Keratinocyte (primary cell): ENCODE results near the gene PAX5. TPM values are rescaled to one million over a fixed set of nuclear protein-coding genes. Genes with fewer than 3 reads are reported as not detected.

ENCODE experiments used
- DNase-seq: peaks from one replicate; pipeline ENCODE4 v3.0.0-alpha.2; 2011; ENCODE audit warnings: low read depth, missing footprints, low spot score
- FAIRE-seq: peaks from 2 replicates; lab custom pipeline; 2011; peaks lifted over from hg19 to GRCh38; lab: Jason Lieb, UNC
- H2AFZ ChIP-seq: 2 replicates; pipeline ENCODE4 v1.6.0; 2012; ENCODE audit warnings: low read length, control low read depth, inconsistent platforms; ENCODE audit not compliant: control insufficient read depth
- H3K27ac ChIP-seq: 2 replicates; pipeline ENCODE4 v1.5.1; 2011; ENCODE audit warnings: low read length; ENCODE audit not compliant: control insufficient read depth, insufficient read depth
- H3K27me3 ChIP-seq: 3 replicates; pipeline ENCODE4 v1.6.0; 2011; ENCODE audit warnings: low read length; ENCODE audit not compliant: control insufficient read depth, insufficient read depth; ENCODE audit errors: extremely low read depth
- H3K36me3 ChIP-seq, 2 experiments: 2 replicates in 1 of 2; 3 replicates in 1 of 2; pipeline ENCODE4 v1.5.1; 2011; ENCODE audit warnings: low read length in 2 of 2, mild to moderate bottlenecking in 1 of 2; ENCODE audit not compliant: control insufficient read depth in 2 of 2, insufficient read depth in 2 of 2; ENCODE audit errors: extremely low read depth in 1 of 2
- H3K4me1 ChIP-seq: 3 replicates; pipeline ENCODE4 v1.5.1; 2011; ENCODE audit warnings: low read length; ENCODE audit not compliant: control insufficient read depth, insufficient read depth; ENCODE audit errors: extremely low read depth
- H3K4me2 ChIP-seq: 3 replicates; pipeline ENCODE4 v1.6.0; 2011; ENCODE audit warnings: low read depth, low read length; ENCODE audit not compliant: control insufficient read depth, insufficient read depth; ENCODE audit errors: extremely low read depth
- H3K4me3 ChIP-seq, 3 experiments: fragments of 200-600 bp in 1 of 3; sonication (generic) in 1 of 3; 2 replicates in 2 of 3; 3 replicates in 1 of 3; pipeline ENCODE4 v1.5.1; 2011 to 2016; ENCODE audit warnings: low read length in 3 of 3, mild to moderate bottlenecking in 3 of 3, control low read depth in 2 of 3, inconsistent platforms in 1 of 3, low read depth in 1 of 3, mixed read lengths in 1 of 3, mixed run types in 1 of 3, moderate library complexity in 1 of 3; ENCODE audit not compliant: control insufficient read depth in 2 of 3, insufficient read depth in 2 of 3; ENCODE audit errors: extremely low read depth in 1 of 3
- H3K79me2 ChIP-seq: 2 replicates; pipeline ENCODE4 v1.6.0; 2012; ENCODE audit warnings: low read length; ENCODE audit not compliant: control insufficient read depth, insufficient read depth
- H3K9ac ChIP-seq: 3 replicates; pipeline ENCODE4 v1.6.0; 2011; ENCODE audit warnings: low read length; ENCODE audit not compliant: control insufficient read depth, insufficient read depth; ENCODE audit errors: extremely low read depth
- H3K9me1 ChIP-seq: 3 replicates; pipeline ENCODE4 v1.6.0; 2011; ENCODE audit warnings: low read length; ENCODE audit not compliant: control insufficient read depth, insufficient read depth; ENCODE audit errors: extremely low read depth
- H3K9me3 ChIP-seq: 2 replicates; pipeline ENCODE4 v1.5.1; 2012; ENCODE audit warnings: low read depth, low read length; ENCODE audit not compliant: control insufficient read depth
- H4K20me1 ChIP-seq: 3 replicates; pipeline ENCODE4 v1.6.0; 2011; ENCODE audit warnings: low read length; ENCODE audit not compliant: control insufficient read depth, insufficient read depth; ENCODE audit errors: extremely low read depth
- CTCF ChIP-seq, 3 experiments: IDR thresholded peaks in 1 of 3; conservative IDR thresholded peaks in 1 of 3; optimal IDR thresholded peaks in 1 of 3; 2 replicates in 2 of 3; 3 replicates in 1 of 3; pipeline versions ENCODE3 to v1.5.1; 2011; ENCODE audit warnings: low read length in 3 of 3, mild to moderate bottlenecking in 3 of 3, moderate library complexity in 2 of 3, control low read depth in 1 of 3, inconsistent platforms in 1 of 3; ENCODE audit not compliant: insufficient read depth in 2 of 3; ENCODE audit errors: extremely low read depth in 1 of 3
- EZH2 ChIP-seq: IDR thresholded peaks from one replicate; pipeline ENCODE4 v1.6.1; 2012; ENCODE audit warnings: inconsistent platforms, mild to moderate bottlenecking, low read length, moderate library complexity
- dilution Hi-C: fragments of 300-500 bp; cut with MboI; formaldehyde crosslinking; loops from one replicate; pipeline ENCODE4 v1.7.0; 2020; ENCODE audit warnings: low sequenced_read_pairs; ENCODE audit not compliant: extremely low pct_ligation_motif_present
- polyA plus RNA-seq, 5 experiments: library from polyadenylated mRNA; depleted of rRNA in 3 of 5; stranded (reverse) in 3 of 5; stranded (forward) in 1 of 5; unstranded in 1 of 5; fragments of >200 nt; gene quantifications; 1 replicate in 1 of 5; 2 replicates in 3 of 5; 3 replicates in 1 of 5; pipeline versions ENCODE4 v1.2.1 to v1.2.3, GENCODE V29; 2011 to 2012; ENCODE audit warnings: missing spikeins in 2 of 5, low read depth in 1 of 5, low replicate concordance in 1 of 5

The PAX5 gene
- polyA plus RNA-seq, 1 donor (not counting 4 experiments of a cell fraction or from before 2014, with no cell fraction given) = not detected

GRCh38 chr9:36946653-36947052 lies 87.4 kb downstream of the PAX5 start:
- dilution Hi-C loops = no loop called here
- DNase-seq = no peak
- TF ChIP-seq CTCF (optimal IDR thresholded peaks at IDR 0.05 in 1 of 3, IDR thresholded peaks at IDR 0.05 in 1 of 3, conservative IDR thresholded peaks at IDR 0.05 in 1 of 3; ENCODE audit: extremely low read depth in 1 of 3, insufficient read depth in 2 of 3, low read length in 3 of 3) (no peak), EZH2 (no peak)
- H4K20me1 ChIP-seq = no peaks in the 10 kb centered on the region
- H2AFZ ChIP-seq = no peak overlapping the region
- peaks cover 10% of the 10 kb centered on the region for H3K4me1 ChIP-seq
- no peaks in the 10 kb centered on the region for H3K79me2 ChIP-seq
- H3K9me1 ChIP-seq = no peaks in the 10 kb centered on the region
- H3K4me3 ChIP-seq = no peak overlapping the region
- H3K9ac ChIP-seq = no peak overlapping the region
- no peak overlapping the region for H3K27ac ChIP-seq
- H3K9me3 ChIP-seq = no peaks in the 10 kb centered on the region
- peaks cover 3% of the 10 kb centered on the region for H3K27me3 ChIP-seq
- H3K4me2 ChIP-seq = peak overlapping the region; percentile 7
- no peaks in the 10 kb centered on the region for H3K36me3 ChIP-seq
- peak; percentile 94 for FAIRE-seq

- Histone ChIP-seq H3K27ac (no peak overlapping the region), H4K20me1 (no peaks in the 10 kb centered on the region), H3K9me3 (no peaks in the 10 kb centered on the region), H3K79me2 (no peaks in the 10 kb centered on the region), H3K9ac (no peak overlapping the region), H3K4me3 (no peak overlapping the region), H3K36me3 (no peaks in the 10 kb centered on the region), H3K9me1 (no peaks in the 10 kb centered on the region), H3K4me2 (no peak overlapping the region), H3K27me3 (peaks cover 3% of the 10 kb centered on the region), H3K4me1 (peaks cover 10% of the 10 kb centered on the region), H2AFZ (no peak overlapping the region)
- TF ChIP-seq EZH2 (no peak), CTCF (optimal IDR thresholded peaks at IDR 0.05 in 1 of 3, IDR thresholded peaks at IDR 0.05 in 1 of 3, conservative IDR thresholded peaks at IDR 0.05 in 1 of 3; ENCODE audit: extremely low read depth in 1 of 3, insufficient read depth in 2 of 3, low read length in 3 of 3) (no peak)
- dilution Hi-C loops = no loop called here
- FAIRE-seq (no peak), DNase-seq (no peak)
Measured at GRCh38 chr9:36945999-36946398, 88.1 kb downstream of the PAX5 start.
